ENCODE results near the gene NPLOC4. TPM values are rescaled to one million over a fixed set of nuclear protein-coding genes. Genes with fewer than 3 reads are reported as not detected.
A peak's percentile ranks its signal among the peaks of the same experiment; 100 is the strongest.
"Not testable (repeated sequence)": the region's sequence is repeated elsewhere in the genome, so short reads cannot be mapped to it uniquely, and the experiment has no call there.

NPLOC4 gene
- total RNA-seq, 6 donors from 2014 or later: 59.9 to 373 (median 87.4) TPM

DNA sequence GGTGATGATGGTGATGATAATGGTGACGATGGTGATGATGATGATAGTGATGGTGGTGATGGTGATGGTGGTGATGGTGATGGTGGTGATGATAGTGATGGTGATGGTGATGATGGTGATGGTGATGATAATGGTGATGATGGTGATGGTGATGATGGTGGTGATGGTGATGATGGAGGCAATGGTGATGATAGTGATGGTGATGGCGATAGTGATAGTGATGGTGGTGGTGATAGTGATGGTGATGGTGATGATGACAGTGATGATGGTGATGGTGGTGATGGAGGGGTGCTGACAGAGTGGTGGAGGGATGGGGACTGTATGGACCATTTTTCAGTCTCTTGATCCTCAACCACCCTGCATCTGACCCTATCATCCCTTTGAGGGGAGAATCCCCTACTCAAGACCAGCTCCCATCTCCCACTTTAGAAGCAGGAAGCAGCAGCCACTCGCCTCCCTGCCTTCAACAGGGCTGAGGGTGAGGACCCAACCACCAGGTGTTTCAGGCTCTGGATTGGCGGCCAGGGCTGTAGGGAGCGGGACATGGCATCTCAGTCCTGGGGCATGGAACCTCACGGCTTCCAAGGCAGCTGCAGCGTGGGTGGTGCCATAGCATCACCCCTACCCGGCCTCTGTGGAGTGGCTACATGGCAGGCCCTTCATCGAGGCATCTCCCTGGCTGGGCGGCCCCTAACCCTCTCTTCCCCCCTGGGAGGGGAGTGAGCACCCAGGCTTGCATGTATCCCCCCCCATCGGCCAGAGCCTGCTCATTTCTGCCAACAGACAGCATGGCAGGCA, 104.2 kb downstream of the NPLOC4 start:
- Histone ChIP-seq H3K9me3 (no peaks in the 10 kb centered on the region), H3K4me3 (no peak overlapping the region), H3K36me3 (no peaks in the 10 kb centered on the region), H3K27me3 (peaks cover 0 to 24% (median 15%) of the 10 kb centered on the region in 4 donors), H3K4me1 (peaks cover 18 to 26% (median 20%) of the 10 kb centered on the region in 4 donors), H3K27ac (no peak overlapping the region)
- ATAC-seq (ENCODE audit: low FRiP score in 2 of 2) (no peak), DNase-seq (no peak)
- 88 to 90% methylated on average over 9 to 11 of the region's 11 CpGs for WGBS, 2 donors
- TF ChIP-seq POLR2A (IDR thresholded peaks at IDR 0.05) (no peak), EP300 (IDR thresholded peaks at IDR 0.05) (no peak), POLR2AphosphoS5 (IDR thresholded peaks at IDR 0.05) (no peak)
- TF ChIP-seq, protein P1, sequence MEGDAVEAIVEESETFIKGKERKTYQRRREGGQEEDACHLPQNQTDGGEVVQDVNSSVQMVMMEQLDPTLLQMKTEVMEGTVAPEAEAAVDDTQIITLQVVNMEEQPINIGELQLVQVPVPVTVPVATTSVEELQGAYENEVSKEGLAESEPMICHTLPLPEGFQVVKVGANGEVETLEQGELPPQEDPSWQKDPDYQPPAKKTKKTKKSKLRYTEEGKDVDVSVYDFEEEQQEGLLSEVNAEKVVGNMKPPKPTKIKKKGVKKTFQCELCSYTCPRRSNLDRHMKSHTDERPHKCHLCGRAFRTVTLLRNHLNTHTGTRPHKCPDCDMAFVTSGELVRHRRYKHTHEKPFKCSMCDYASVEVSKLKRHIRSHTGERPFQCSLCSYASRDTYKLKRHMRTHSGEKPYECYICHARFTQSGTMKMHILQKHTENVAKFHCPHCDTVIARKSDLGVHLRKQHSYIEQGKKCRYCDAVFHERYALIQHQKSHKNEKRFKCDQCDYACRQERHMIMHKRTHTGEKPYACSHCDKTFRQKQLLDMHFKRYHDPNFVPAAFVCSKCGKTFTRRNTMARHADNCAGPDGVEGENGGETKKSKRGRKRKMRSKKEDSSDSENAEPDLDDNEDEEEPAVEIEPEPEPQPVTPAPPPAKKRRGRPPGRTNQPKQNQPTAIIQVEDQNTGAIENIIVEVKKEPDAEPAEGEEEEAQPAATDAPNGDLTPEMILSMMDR (IDR thresholded peaks at IDR 0.05): no peak

DNA sequence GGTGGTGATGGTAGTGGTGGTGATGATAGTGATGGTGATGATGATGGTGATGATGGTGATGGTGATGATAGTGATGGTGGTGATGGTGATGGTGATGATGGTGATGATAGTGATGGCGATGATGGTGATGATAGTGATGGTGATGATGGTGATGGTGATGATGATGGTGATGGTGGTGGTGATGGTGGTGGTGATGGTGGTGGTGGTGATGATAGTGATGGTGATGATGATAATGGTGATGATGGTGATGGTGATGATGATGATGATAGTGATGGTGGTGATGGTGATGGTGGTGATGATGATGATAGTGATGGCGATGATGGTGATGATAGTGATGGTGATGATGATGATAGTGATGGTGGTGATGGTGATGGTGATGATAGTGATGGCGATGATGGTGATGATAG, 104.9 kb downstream of the NPLOC4 start:
- ATAC-seq (ENCODE audit: low FRiP score in 2 of 2); H3K9me3 ChIP-seq; H3K36me3 ChIP-seq; H3K27ac ChIP-seq; DNase-seq; H3K4me3 ChIP-seq: not testable (repeated sequence)
- Histone ChIP-seq H3K4me1 (peaks cover 12 to 22% (median 17%) of the 10 kb centered on the region in 4 donors), H3K27me3 (peaks cover 0 to 17% (median 10%) of the 10 kb centered on the region in 4 donors)
- WGBS, 2 donors: 96 to 97% methylated on average over 3 of the region's 3 CpGs

GRCh38 chr17:81531013-81531412, 105.9 kb downstream of the NPLOC4 start:
- H3K4me1 ChIP-seq: peaks cover 3 to 12% (median 8%) of the 10 kb centered on the region in 4 donors
- H3K36me3 ChIP-seq; H3K9me3 ChIP-seq; H3K27me3 ChIP-seq; DNase-seq; H3K27ac ChIP-seq; ATAC-seq (ENCODE audit: low FRiP score in 2 of 2); H3K4me3 ChIP-seq: not testable (repeated sequence)
- 78 to 80% methylated on average over 6 of the region's 6 CpGs for whole genome bisulfite sequencing, 2 donors

- ATAC-seq (ENCODE audit: low FRiP score in 2 of 2) (no peak), DNase-seq (no peak)
- Histone ChIP-seq H3K27ac (no peak overlapping the region), H3K36me3 (no peaks in the 10 kb centered on the region), H3K4me1 (peaks cover 3 to 11% (median 8%) of the 10 kb centered on the region in 4 donors), H3K4me3 (no peak overlapping the region), H3K9me3 (no peaks in the 10 kb centered on the region), H3K27me3 (peaks cover 0 to 3% (median under 1%) of the 10 kb centered on the region in 4 donors)
- 95 to 100% methylated on average over 5 to 6 of the region's 6 CpGs for WGBS, 2 donors
- no peak for TF ChIP-seq POLR2AphosphoS5 (IDR thresholded peaks at IDR 0.05)
- no peak for TF ChIP-seq POLR2A (IDR thresholded peaks at IDR 0.05)
- TF ChIP-seq EP300 (IDR thresholded peaks at IDR 0.05): no peak
- TF ChIP-seq, protein P1 (IDR thresholded peaks at IDR 0.05): no peak
Observed at GRCh38 chr17:81529437-81529803, 107.5 kb downstream of the NPLOC4 start.

DNA sequence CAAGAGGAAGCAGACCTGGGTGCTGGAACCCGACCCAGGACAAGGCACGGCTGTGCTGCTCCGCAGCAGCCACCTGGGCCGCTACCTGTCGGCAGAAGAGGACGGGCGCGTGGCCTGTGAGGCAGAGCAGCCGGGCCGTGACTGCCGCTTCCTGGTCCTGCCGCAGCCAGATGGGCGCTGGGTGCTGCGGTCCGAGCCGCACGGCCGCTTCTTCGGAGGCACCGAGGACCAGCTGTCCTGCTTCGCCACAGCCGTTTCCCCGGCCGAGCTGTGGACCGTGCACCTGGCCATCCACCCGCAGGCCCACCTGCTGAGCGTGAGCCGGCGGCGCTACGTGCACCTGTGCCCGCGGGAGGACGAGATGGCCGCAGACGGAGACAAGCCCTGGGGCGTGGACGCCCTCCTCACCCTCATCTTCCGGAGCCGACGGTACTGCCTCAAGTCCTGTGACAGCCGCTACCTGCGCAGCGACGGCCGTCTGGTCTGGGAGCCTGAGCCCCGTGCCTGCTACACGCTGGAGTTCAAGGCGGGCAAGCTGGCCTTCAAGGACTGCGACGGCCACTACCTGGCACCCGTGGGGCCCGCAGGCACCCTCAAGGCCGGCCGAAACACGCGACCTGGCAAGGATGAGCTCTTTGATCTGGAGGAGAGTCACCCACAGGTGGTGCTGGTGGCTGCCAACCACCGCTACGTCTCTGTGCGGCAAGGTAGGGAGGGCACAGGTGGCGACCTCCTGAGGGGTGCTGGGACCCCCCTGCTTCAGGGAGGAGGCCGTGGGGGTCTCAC, 108.1 kb downstream of the NPLOC4 start:
- ATAC-seq (ENCODE audit: low FRiP score in 2 of 2): no peak
- peak in 1 of 2 donors; percentile 81 for DNase-seq
- Histone ChIP-seq H3K4me3 (no peak overlapping the region), H3K4me1 (peaks cover 3 to 11% (median 8%) of the 10 kb centered on the region in 4 donors), H3K27me3 (peaks cover 0 to 6% (median 2%) of the 10 kb centered on the region in 4 donors), H3K36me3 (no peaks in the 10 kb centered on the region), H3K9me3 (no peaks in the 10 kb centered on the region), H3K27ac (no peak overlapping the region)
- 87 to 89% methylated on average over 25 to 43 of the region's 62 CpGs for WGBS, 2 donors
- TF ChIP-seq EP300 (IDR thresholded peaks at IDR 0.05) (no peak), POLR2A (IDR thresholded peaks at IDR 0.05) (no peak), POLR2AphosphoS5 (IDR thresholded peaks at IDR 0.05) (no peak)
- TF ChIP-seq, protein P1 (IDR thresholded peaks at IDR 0.05): no peak
